ENCODE measurements around the gene DUSP28. TPM values are rescaled to one million over a fixed set of nuclear protein-coding genes. Genes with fewer than 3 reads are reported as not detected.
A peak's percentile ranks its signal among the peaks of the same experiment; 100 is the strongest.
"Not testable (repeated sequence)": the region's sequence is repeated elsewhere in the genome, so short reads cannot be mapped to it uniquely, and the experiment has no call there.

The DUSP28 gene
- total and polyA plus RNA-seq, 2 experiments from 2014 or later, result 2.7 to 4.3 TPM

DNA sequence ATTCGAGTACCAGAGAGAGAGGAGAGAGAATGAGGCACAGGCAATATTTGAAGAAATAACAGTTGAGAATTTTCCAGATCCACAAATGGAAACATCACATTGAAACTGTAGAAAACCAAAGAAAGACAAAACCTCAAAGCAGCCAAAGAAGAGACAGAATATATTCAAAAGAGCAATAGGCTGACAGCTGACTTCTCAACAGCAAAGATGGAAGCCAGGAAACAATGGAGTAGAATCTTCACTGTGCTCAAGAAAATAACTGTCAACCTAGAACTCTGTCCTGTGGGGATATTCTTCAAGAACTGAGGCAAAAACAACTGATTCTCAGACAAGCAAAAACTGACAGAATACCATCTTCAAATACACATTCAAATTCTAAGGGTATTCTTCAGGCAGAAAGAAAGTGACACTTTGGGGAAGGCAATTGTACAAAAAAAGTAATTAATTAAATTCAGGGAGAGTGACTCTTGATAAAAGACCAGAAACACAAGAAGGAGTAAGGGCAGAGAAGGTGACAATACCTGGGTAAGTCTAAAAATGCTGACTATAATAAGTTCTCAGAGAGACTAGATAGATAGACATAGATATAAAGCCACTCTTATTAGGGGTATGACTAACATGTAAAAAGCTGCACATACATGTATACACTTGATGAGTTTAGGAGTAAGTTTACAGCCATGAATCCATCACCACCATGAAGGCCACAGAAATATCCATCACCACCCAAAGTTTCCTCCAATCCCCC, 28.0 kb upstream of the DUSP28 start:
- Histone ChIP-seq H3K79me2 (replicated peaks; ENCODE audit: insufficient read depth) (no peaks in the 10 kb centered on the region), H4K20me1 (replicated peaks; ENCODE audit: insufficient read depth) (no peaks in the 10 kb centered on the region), H3K9me2 (ENCODE audit: insufficient read depth) (no peaks in the 10 kb centered on the region), H2AFZ (no peak overlapping the region), H3F3A (replicated peaks; ENCODE audit: low read depth) (no peaks in the 10 kb centered on the region), H3K36me3 (ENCODE audit: insufficient read depth) (peaks cover 20% of the 10 kb centered on the region), H3K4me2 (no peak overlapping the region), H3K4me3 (no peak overlapping the region), H3K27me3 (ENCODE audit: insufficient read depth) (no peaks in the 10 kb centered on the region), H3K27ac (ENCODE audit: low read depth) (no peak overlapping the region), H3K4me1 (ENCODE audit: insufficient read depth) (no peaks in the 10 kb centered on the region)
- H3K4me3 Mint-ChIP-seq, result no peak overlapping the region
- H3K27ac Mint-ChIP-seq, result no peak overlapping the region
- H3K4me1 Mint-ChIP-seq, result no peaks in the 10 kb centered on the region
- peaks cover 57% of the 10 kb centered on the region for H3K9me3 Mint-ChIP-seq
- no peak for TF ChIP-seq EZH2phosphoT487 (IDR thresholded peaks at IDR 0.05; ENCODE audit: unreplicated experiment)
- TF ChIP-seq, protein P1, sequence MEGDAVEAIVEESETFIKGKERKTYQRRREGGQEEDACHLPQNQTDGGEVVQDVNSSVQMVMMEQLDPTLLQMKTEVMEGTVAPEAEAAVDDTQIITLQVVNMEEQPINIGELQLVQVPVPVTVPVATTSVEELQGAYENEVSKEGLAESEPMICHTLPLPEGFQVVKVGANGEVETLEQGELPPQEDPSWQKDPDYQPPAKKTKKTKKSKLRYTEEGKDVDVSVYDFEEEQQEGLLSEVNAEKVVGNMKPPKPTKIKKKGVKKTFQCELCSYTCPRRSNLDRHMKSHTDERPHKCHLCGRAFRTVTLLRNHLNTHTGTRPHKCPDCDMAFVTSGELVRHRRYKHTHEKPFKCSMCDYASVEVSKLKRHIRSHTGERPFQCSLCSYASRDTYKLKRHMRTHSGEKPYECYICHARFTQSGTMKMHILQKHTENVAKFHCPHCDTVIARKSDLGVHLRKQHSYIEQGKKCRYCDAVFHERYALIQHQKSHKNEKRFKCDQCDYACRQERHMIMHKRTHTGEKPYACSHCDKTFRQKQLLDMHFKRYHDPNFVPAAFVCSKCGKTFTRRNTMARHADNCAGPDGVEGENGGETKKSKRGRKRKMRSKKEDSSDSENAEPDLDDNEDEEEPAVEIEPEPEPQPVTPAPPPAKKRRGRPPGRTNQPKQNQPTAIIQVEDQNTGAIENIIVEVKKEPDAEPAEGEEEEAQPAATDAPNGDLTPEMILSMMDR (conservative IDR thresholded peaks at IDR 0.05; ENCODE audit: low read depth in 2 of 2), result no peak
- TF ChIP-seq, protein P2, sequence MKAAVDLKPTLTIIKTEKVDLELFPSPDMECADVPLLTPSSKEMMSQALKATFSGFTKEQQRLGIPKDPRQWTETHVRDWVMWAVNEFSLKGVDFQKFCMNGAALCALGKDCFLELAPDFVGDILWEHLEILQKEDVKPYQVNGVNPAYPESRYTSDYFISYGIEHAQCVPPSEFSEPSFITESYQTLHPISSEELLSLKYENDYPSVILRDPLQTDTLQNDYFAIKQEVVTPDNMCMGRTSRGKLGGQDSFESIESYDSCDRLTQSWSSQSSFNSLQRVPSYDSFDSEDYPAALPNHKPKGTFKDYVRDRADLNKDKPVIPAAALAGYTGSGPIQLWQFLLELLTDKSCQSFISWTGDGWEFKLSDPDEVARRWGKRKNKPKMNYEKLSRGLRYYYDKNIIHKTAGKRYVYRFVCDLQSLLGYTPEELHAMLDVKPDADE (IDR thresholded peaks at IDR 0.05), result no peak
- ATAC-seq (no peak), DNase-seq (ENCODE audit: low spot score) (no peak)
- peaks cover 47% of the 10 kb centered on the region for H3K36me3 Mint-ChIP-seq (ENCODE audit: low read depth)
- H3K27me3 Mint-ChIP-seq (ENCODE audit: insufficient read depth, low read depth, poor library complexity), result peaks cover 5% of the 10 kb centered on the region

- no peak for TF ChIP-seq ZNF114 (CRISPR knock-in tag; IDR thresholded peaks at IDR 0.05)
- no peak for TF ChIP-seq STAT1 (IDR thresholded peaks at IDR 0.05; ENCODE audit: unreplicated experiment)
- TF ChIP-seq, protein P1 (conservative IDR thresholded peaks at IDR 0.05; ENCODE audit: low read depth in 2 of 2), result no peak
- TF ChIP-seq REST (IDR thresholded peaks at IDR 0.05; ENCODE audit: unreplicated experiment), result no peak
- Histone ChIP-seq H3K27me3 (ENCODE audit: insufficient read depth) (no peaks in the 10 kb centered on the region), H3K9me2 (ENCODE audit: insufficient read depth) (no peaks in the 10 kb centered on the region), H3K36me3 (ENCODE audit: insufficient read depth) (peaks cover 6% of the 10 kb centered on the region; the same call in 1 of the 2 replicates), H3K4me2 (no peak overlapping the region), H3K4me1 (ENCODE audit: insufficient read depth) (peaks cover 4% of the 10 kb centered on the region; the same call in 1 of the 2 replicates), H3K79me2 (replicated peaks; ENCODE audit: insufficient read depth) (no peaks in the 10 kb centered on the region), H3F3A (replicated peaks; ENCODE audit: low read depth) (no peaks in the 10 kb centered on the region), H3K27ac (ENCODE audit: low read depth) (no peak overlapping the region), H3K4me3 (no peak overlapping the region), H4K20me1 (replicated peaks; ENCODE audit: insufficient read depth) (no peaks in the 10 kb centered on the region), H2AFZ (no peak overlapping the region)
- Mint-ChIP-seq H3K36me3 (ENCODE audit: low read depth) (peaks cover 32% of the 10 kb centered on the region), H3K27me3 (ENCODE audit: insufficient read depth, low read depth, poor library complexity) (peaks cover 1% of the 10 kb centered on the region), H3K9me3 (peaks cover 31% of the 10 kb centered on the region), H3K4me1 (no peaks in the 10 kb centered on the region), H3K4me3 (no peak overlapping the region), H3K27ac (no peak overlapping the region)
- no peak for DNase-seq (ENCODE audit: low spot score)
- ATAC-seq, result peak; percentile 32; the same call in 1 of the 3 replicates
Measured at GRCh38 chr2:240538031-240538780, 22.0 kb upstream of the DUSP28 start.

DNA sequence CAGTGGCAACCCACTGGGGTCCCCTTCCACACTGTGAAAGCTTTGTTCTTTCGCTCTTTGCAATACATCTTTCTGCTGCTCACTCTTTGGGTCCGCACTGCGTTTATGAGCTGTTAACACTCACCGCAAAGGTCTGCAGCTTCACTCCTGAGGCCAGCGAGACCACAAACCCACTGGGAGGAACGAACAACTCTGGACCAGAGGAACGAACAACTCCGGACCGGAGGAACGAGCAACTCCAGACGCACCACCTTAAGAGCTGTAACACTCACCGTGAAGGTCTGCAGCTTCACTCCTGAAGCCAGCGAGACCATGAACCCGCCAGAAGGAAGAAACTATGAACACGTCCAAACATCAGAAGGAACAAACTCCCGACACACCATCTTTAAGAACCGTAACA, 21.1 kb upstream of the DUSP28 start:
- H3K4me3 ChIP-seq; DNase-seq (ENCODE audit: low spot score); H3K4me3 Mint-ChIP-seq; H3K27me3 ChIP-seq (ENCODE audit: insufficient read depth); H3K4me1 ChIP-seq (ENCODE audit: insufficient read depth); H3F3A ChIP-seq (replicated peaks; ENCODE audit: low read depth); H4K20me1 ChIP-seq (replicated peaks; ENCODE audit: insufficient read depth); H2AFZ ChIP-seq; H3K4me2 ChIP-seq; H3K36me3 ChIP-seq (ENCODE audit: insufficient read depth); H3K27me3 Mint-ChIP-seq (ENCODE audit: insufficient read depth, low read depth, poor library complexity); H3K9me2 ChIP-seq (ENCODE audit: insufficient read depth); H3K27ac Mint-ChIP-seq; H3K27ac ChIP-seq (ENCODE audit: low read depth); H3K4me1 Mint-ChIP-seq; ATAC-seq; H3K79me2 ChIP-seq (replicated peaks; ENCODE audit: insufficient read depth): not testable (repeated sequence)
- H3K9me3 Mint-ChIP-seq, result peaks cover 28% of the 10 kb centered on the region
- H3K36me3 Mint-ChIP-seq (ENCODE audit: low read depth), result peaks cover 32% of the 10 kb centered on the region

Measured in GM23338 (cell line).